Astrocyte (in vitro differentiated cells and primary cell): ENCODE measurements around the gene TTC9B. TPM values are rescaled to one million over a fixed set of nuclear protein-coding genes. Genes with fewer than 3 reads are reported as not detected.

Source experiments
- DNase-seq: peaks from one replicate; pipeline ENCODE4 v3.0.0-alpha.2; 2010; ENCODE audit warnings: low read depth
- FAIRE-seq: peaks from 2 replicates; lab custom pipeline; 2011; peaks lifted over from hg19 to GRCh38; lab: Jason Lieb, UNC
- H2AFZ ChIP-seq: 2 replicates; pipeline ENCODE4 v1.6.0; 2012; ENCODE audit warnings: low read depth, low read length, inconsistent platforms
- H3K27ac ChIP-seq: 2 replicates; pipeline ENCODE4 v1.5.1; 2011; ENCODE audit warnings: low read depth, low read length, inconsistent platforms
- H3K27me3 ChIP-seq: 2 replicates; pipeline ENCODE4 v1.6.0; 2011; ENCODE audit warnings: low read length, inconsistent platforms; ENCODE audit not compliant: insufficient read depth
- H3K36me3 ChIP-seq: 2 replicates; pipeline ENCODE4 v1.5.1; 2011; ENCODE audit warnings: low read length, inconsistent platforms; ENCODE audit not compliant: insufficient read depth
- H3K4me1 ChIP-seq: 2 replicates; pipeline ENCODE4 v1.5.1; 2011; ENCODE audit warnings: low read length, inconsistent platforms; ENCODE audit not compliant: insufficient read depth
- H3K4me2 ChIP-seq: 2 replicates; pipeline ENCODE4 v1.6.0; 2012; ENCODE audit warnings: low read length, inconsistent platforms
- H3K4me3 ChIP-seq: 2 replicates; pipeline ENCODE4 v1.5.1; 2011; ENCODE audit warnings: low read depth, mild to moderate bottlenecking, low read length, inconsistent platforms; ENCODE audit not compliant: insufficient read depth
- H3K79me2 ChIP-seq: 2 replicates; pipeline ENCODE4 v1.6.0; 2012; ENCODE audit warnings: mild to moderate bottlenecking, low read length, inconsistent platforms; ENCODE audit not compliant: insufficient read depth
- H3K9ac ChIP-seq: 2 replicates; pipeline ENCODE4 v1.6.0; 2012; ENCODE audit warnings: mild to moderate bottlenecking, low read length, inconsistent platforms
- H3K9me3 ChIP-seq: 2 replicates; pipeline ENCODE4 v1.5.1; 2012; ENCODE audit warnings: low read depth, mild to moderate bottlenecking, low read length, inconsistent platforms; ENCODE audit not compliant: insufficient read depth
- H4K20me1 ChIP-seq: 2 replicates; pipeline ENCODE4 v1.6.0; 2012; ENCODE audit warnings: low read length, inconsistent platforms; ENCODE audit not compliant: insufficient read depth
- H3K27ac Mint-ChIP-seq: one replicate; pipeline ENCODE4 v1.8.0; 2021; ENCODE audit warnings: mild to moderate bottlenecking, mixed read lengths; ENCODE audit not compliant: unreplicated experiment
- H3K27me3 Mint-ChIP-seq: one replicate; pipeline ENCODE4 v1.8.0; 2021; ENCODE audit warnings: low read depth, mixed read lengths; ENCODE audit not compliant: unreplicated experiment
- H3K36me3 Mint-ChIP-seq: one replicate; pipeline ENCODE4 v1.8.0; 2021; ENCODE audit warnings: low read depth, mixed read lengths; ENCODE audit not compliant: unreplicated experiment
- H3K4me1 Mint-ChIP-seq: one replicate; pipeline ENCODE4 v1.8.0; 2021; ENCODE audit warnings: low read depth, mixed read lengths; ENCODE audit not compliant: unreplicated experiment
- H3K4me3 Mint-ChIP-seq: one replicate; pipeline ENCODE4 v1.8.0; 2021; ENCODE audit warnings: mild to moderate bottlenecking, moderate library complexity, mixed read lengths; ENCODE audit not compliant: unreplicated experiment
- H3K9me3 Mint-ChIP-seq: one replicate; pipeline ENCODE4 v1.8.0; 2021; ENCODE audit warnings: mild to moderate bottlenecking, mixed read lengths; ENCODE audit not compliant: unreplicated experiment
- CTCF ChIP-seq: IDR thresholded peaks from 2 replicates; pipeline ENCODE4 v1.5.1; 2011; ENCODE audit warnings: low read depth, mild to moderate bottlenecking, inconsistent platforms, low read length, moderate library complexity; ENCODE audit not compliant: insufficient read depth
- EZH2 ChIP-seq: IDR thresholded peaks from 2 replicates; pipeline ENCODE4 v1.6.1; 2012; ENCODE audit warnings: mild to moderate bottlenecking, low read length, inconsistent platforms; ENCODE audit not compliant: insufficient read depth
- total RNA-seq: library from RNA; stranded (reverse); gene quantifications from 2 replicates; pipeline ENCODE4 v1.2.1, GENCODE V29; 2021

Gene TTC9B
- total RNA-seq, 1 donor from 2014 or later: not detected

DNA sequence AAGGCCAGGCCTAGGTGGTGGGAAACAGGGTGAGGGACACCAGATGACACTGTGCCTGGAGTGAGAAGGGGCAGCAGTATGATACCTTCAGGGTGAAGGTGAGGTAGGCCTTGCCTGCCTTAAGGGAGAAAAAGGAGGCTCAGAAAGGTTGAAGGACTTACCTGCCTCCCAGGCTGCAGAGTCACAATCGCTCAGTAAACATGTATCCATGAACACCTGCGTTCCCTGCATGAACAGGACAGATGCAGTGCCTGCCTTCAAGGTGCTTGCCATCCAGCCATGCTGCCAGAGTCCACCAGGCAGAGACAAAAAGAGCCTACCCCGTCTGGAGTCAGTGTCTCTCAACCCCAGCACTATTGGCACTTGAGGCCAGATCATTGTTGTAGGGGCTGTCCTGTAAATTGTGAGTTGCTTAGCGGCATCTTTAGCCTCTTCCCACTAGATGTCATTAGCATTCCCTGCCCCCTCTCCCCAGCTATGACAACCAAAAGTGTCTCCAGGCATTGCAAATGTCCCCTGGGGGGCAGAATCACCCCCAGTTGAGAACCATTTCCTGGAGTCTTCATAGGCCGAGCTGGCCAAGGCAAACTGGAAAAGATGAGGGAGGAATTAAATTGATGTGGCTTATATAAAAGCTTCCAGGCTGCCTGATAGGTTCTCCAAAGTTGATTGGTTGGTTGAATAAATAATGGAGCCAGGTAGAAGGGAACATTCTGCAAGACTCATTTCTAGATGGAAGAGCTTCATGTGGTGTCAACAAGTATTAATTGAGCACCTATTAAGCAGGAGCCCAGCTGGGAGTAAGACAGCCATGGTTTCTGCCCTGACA is 25.2 kb downstream of the TTC9B start:
- peak overlapping the region; percentile 88 for H3K4me2 ChIP-seq
- H3K4me3 Mint-ChIP-seq: peak overlapping the region; percentile 76
- DNase-seq: no peak

DNA sequence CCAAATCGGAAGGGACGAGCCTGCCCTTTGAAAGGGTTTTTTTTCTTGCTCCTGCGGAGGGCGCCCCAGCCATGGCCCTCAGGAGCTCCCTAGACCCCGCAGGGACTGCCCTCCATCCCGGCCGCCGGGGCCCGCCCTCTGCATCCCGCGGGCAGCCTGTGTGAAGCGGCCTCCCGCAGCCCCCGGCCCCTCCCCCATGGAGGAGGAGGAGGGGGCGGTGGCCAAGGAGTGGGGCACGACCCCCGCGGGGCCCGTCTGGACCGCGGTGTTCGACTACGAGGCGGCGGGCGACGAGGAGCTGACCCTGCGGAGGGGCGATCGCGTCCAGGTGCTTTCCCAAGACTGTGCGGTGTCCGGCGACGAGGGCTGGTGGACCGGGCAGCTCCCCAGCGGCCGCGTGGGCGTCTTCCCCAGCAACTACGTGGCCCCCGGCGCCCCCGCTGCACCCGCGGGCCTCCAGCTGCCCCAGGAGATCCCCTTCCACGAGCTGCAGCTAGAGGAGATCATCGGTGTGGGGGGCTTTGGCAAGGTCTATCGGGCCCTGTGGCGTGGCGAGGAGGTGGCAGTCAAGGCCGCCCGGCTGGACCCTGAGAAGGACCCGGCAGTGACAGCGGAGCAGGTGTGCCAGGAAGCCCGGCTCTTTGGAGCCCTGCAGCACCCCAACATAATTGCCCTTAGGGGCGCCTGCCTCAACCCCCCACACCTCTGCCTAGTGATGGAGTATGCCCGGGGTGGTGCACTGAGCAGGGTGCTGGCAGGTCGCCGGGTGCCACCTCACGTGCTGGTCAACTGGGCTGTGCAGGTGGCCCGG is 26.1 kb downstream of the TTC9B start:
- H3K4me3 Mint-ChIP-seq: peak overlapping the region; percentile 76
- Histone ChIP-seq H4K20me1 (peaks cover 15% of the 10 kb centered on the region), H3K27me3 (no peaks in the 10 kb centered on the region), H2AFZ (peak overlapping the region; percentile 67), H3K9me3 (no peaks in the 10 kb centered on the region), H3K36me3 (no peaks in the 10 kb centered on the region), H3K4me3 (peak overlapping the region; percentile 76), H3K4me2 (peak overlapping the region; percentile 88), H3K27ac (no peak overlapping the region), H3K4me1 (peaks cover 12% of the 10 kb centered on the region), H3K9ac (peak overlapping the region; percentile 91), H3K79me2 (peaks cover 8% of the 10 kb centered on the region)
- peaks cover 7% of the 10 kb centered on the region for H3K4me1 Mint-ChIP-seq
- DNase-seq (no peak), FAIRE-seq (no peak)
- no peaks in the 10 kb centered on the region for H3K27me3 Mint-ChIP-seq
- no peak overlapping the region for H3K27ac Mint-ChIP-seq
- peaks cover 2% of the 10 kb centered on the region for H3K36me3 Mint-ChIP-seq
- no peak for TF ChIP-seq CTCF
- no peak for TF ChIP-seq EZH2
- no peaks in the 10 kb centered on the region for H3K9me3 Mint-ChIP-seq

More for the DNA sequence above, 25.2 kb downstream of the TTC9B start:
- H4K20me1 ChIP-seq: peaks cover 16% of the 10 kb centered on the region
- peak overlapping the region; percentile 13 for H3K4me3 ChIP-seq
- no peak overlapping the region for H2AFZ ChIP-seq
- H3K27ac Mint-ChIP-seq: peak overlapping the region; percentile 75
- H3K27ac ChIP-seq: no peak overlapping the region
- TF ChIP-seq CTCF (no peak), EZH2 (no peak)
- H3K9ac ChIP-seq: peak overlapping the region; percentile 26
- peaks cover 12% of the 10 kb centered on the region for H3K4me1 ChIP-seq
- H3K4me1 Mint-ChIP-seq: peaks cover 7% of the 10 kb centered on the region
- no peaks in the 10 kb centered on the region for H3K9me3 Mint-ChIP-seq
- H3K79me2 ChIP-seq: peaks cover 8% of the 10 kb centered on the region
- H3K27me3 Mint-ChIP-seq: no peaks in the 10 kb centered on the region
- no peaks in the 10 kb centered on the region for H3K9me3 ChIP-seq
- H3K36me3 Mint-ChIP-seq: peaks cover 5% of the 10 kb centered on the region
- no peak for FAIRE-seq
- no peaks in the 10 kb centered on the region for H3K36me3 ChIP-seq
- H3K27me3 ChIP-seq: no peaks in the 10 kb centered on the region
